HCT116 (cell line): ENCODE measurements around the gene CFAP58. TPM values are rescaled to one million over a fixed set of nuclear protein-coding genes. Genes with fewer than 3 reads are reported as not detected.

Source experiments
- ATAC-seq: fragments of 200-7000 bp; cut with Tn5 transposase; 2 replicates; pipeline ENCODE4 v1.9.1; 2020; ENCODE audit warnings: mild to moderate bottlenecking, moderate library complexity
- BruUV-seq: library from RNA; stranded (reverse); fragments of 400-500 nt; replicated peaks from 2 replicates; lab custom pipeline; 2021; lab: Mats Ljungman, UMichigan
- CTCF ChIA-PET: fragments of 300-600 bp; sonication (Branson Sonifier 250); formaldehyde crosslinking; loops from one replicate; lab custom pipeline; 2021; ENCODE audit warnings: antibody characterized with exemption; lab: Charles Lee
- POLR2A ChIA-PET: fragments of 300-600, 350-600 bp; sonication (Branson Sonifier 250); formaldehyde crosslinking; loops from one replicate; lab custom pipeline; 2021; ENCODE audit warnings: antibody characterized with exemption; lab: Charles Lee
- RAD21 ChIA-PET, 2 experiments: fragments of 300-600 bp; sonication (Branson Sonifier 250); formaldehyde crosslinking; loops; one replicate each; lab custom pipeline; 2023; ENCODE audit warnings: low total read pairs in 2 of 2; ENCODE audit not compliant: uncharacterized antibody in 2 of 2, unreplicated experiment in 2 of 2, low non-redundant PET in 1 of 2; lab: Charles Lee
- DNase-seq: peaks from one replicate; pipeline ENCODE4 v3.0.0-alpha.2; 2010; ENCODE audit warnings: low read depth, low spot score
- H2AFZ ChIP-seq: fragments of 200-600 bp; shearing (Covaris generic), sonication (generic); 2 replicates; pipeline ENCODE4 v1.6.1; 2017; ENCODE audit warnings: low read depth, mixed run types, mixed read lengths, antibody characterized with exemption, low read length; ENCODE audit not compliant: poor library complexity, severe bottlenecking
- H3K27ac ChIP-seq: 2 replicates; pipeline ENCODE4 v1.5.1; 2012; ENCODE audit warnings: low read depth, low read length
- H3K27me3 ChIP-seq: fragments of 200-600 bp; sonication (generic); 2 replicates; pipeline ENCODE4 v1.6.1; 2016; ENCODE audit warnings: mixed run types, low read length, mixed read lengths; ENCODE audit not compliant: insufficient read depth
- H3K36me3 ChIP-seq, 2 experiments: fragments of 200-500 bp in 1 of 2; fragments of 200-600 bp in 1 of 2; sonication (Bioruptor generic) in 1 of 2; sonication (generic) in 1 of 2; 2 replicates each; pipeline versions ENCODE4 v1.5.1 to v1.6.1; 2014 to 2016; ENCODE audit warnings: low read length in 2 of 2, inconsistent platforms in 1 of 2, mixed read lengths in 1 of 2, mixed run types in 1 of 2; ENCODE audit not compliant: insufficient read depth in 2 of 2, control insufficient read depth in 1 of 2
- H3K4me1 ChIP-seq, 2 experiments: fragments of 200-600 bp in 1 of 2; sonication (generic) in 1 of 2; 2 replicates each; pipeline versions ENCODE4 v1.5.1 to v1.6.1; 2012 to 2017; ENCODE audit warnings: low read length in 2 of 2, inconsistent platforms in 1 of 2, mild to moderate bottlenecking in 1 of 2, mixed read lengths in 1 of 2, mixed run types in 1 of 2, moderate library complexity in 1 of 2; ENCODE audit not compliant: insufficient read depth in 2 of 2, control insufficient read depth in 1 of 2
- H3K4me2 ChIP-seq: fragments of 200-600 bp; sonication (generic); 2 replicates; pipeline ENCODE4 v1.6.1; 2017; ENCODE audit warnings: mixed run types, low read length, mixed read lengths
- H3K4me3 ChIP-seq, 2 experiments: fragments of 200-600 bp in 1 of 2; sonication (generic) in 1 of 2; replicated peaks in 1 of 2; 2 replicates each; pipeline ENCODE4 v1.5.1; 2011 to 2016; ENCODE audit warnings: low read length in 2 of 2, control low read depth in 1 of 2, low read depth in 1 of 2, mild to moderate bottlenecking in 1 of 2, mixed read lengths in 1 of 2, mixed run types in 1 of 2
- H3K79me2 ChIP-seq: fragments of 200-600 bp; sonication (generic); 2 replicates; pipeline ENCODE4 v1.6.1; 2017; ENCODE audit warnings: mild to moderate bottlenecking, mixed run types, low read length, moderate library complexity, mixed read lengths; ENCODE audit not compliant: insufficient read depth
- H3K9ac ChIP-seq: fragments of 200-600 bp; sonication (generic); 2 replicates; pipeline ENCODE4 v1.6.1; 2016; ENCODE audit warnings: low read length, mixed read lengths
- H3K9me2 ChIP-seq: fragments of 200-600 bp; sonication (generic), shearing (Covaris generic); 2 replicates; pipeline ENCODE4 v1.6.1; 2017; ENCODE audit warnings: mixed run types, mild to moderate bottlenecking, moderate library complexity; ENCODE audit not compliant: insufficient read depth
- H3K9me3 ChIP-seq, 2 experiments: fragments of 200-500 bp in 1 of 2; fragments of 200-600 bp in 1 of 2; sonication (Bioruptor generic) in 1 of 2; sonication (generic) in 1 of 2; 2 replicates each; pipeline ENCODE4 v1.6.1; 2014 to 2017; ENCODE audit warnings: low read length in 2 of 2, mixed read lengths in 2 of 2, inconsistent platforms in 1 of 2, low read depth in 1 of 2, mild to moderate bottlenecking in 1 of 2, mixed run types in 1 of 2, moderate library complexity in 1 of 2; ENCODE audit not compliant: control insufficient read depth in 1 of 2, insufficient read depth in 1 of 2
- H4K20me1 ChIP-seq: fragments of 200-600 bp; sonication (generic), shearing (Covaris generic); 2 replicates; pipeline ENCODE4 v1.6.1; 2017; ENCODE audit warnings: mixed run types, mild to moderate bottlenecking, moderate library complexity; ENCODE audit not compliant: insufficient read depth
- CBX3 ChIP-seq: IDR thresholded peaks from 2 replicates; pipeline ENCODE4 v1.6.1; 2012; ENCODE audit warnings: low read depth
- ELF1 ChIP-seq: IDR thresholded peaks from 2 replicates; pipeline ENCODE4 v1.6.1; 2012; ENCODE audit warnings: low read depth, borderline replicate concordance
- SIN3A ChIP-seq: IDR thresholded peaks from 2 replicates; pipeline ENCODE4 v1.6.1; 2012; ENCODE audit warnings: low read depth
- SP1 ChIP-seq: IDR thresholded peaks from 2 replicates; pipeline ENCODE4 v1.6.1; 2012; ENCODE audit warnings: low read depth
- ZFX ChIP-seq: fragments of 450-650 bp; IDR thresholded peaks from 2 replicates; pipeline ENCODE4 v1.6.1; 2017
- intact Hi-C: fragments of 100-400 bp; cut with micrococcal nuclease; formaldehyde crosslinking; loops from 2 replicates; pipeline ENCODE4 v1.10.0; 2022
- total RNA-seq: library from RNA; stranded (reverse); gene quantifications from one replicate; pipeline ENCODE4 v1.2.1, GENCODE V29; 2021; ENCODE audit not compliant: unreplicated experiment
- TF ChIP-seq, protein P1 (sequence below): IDR thresholded peaks from 2 replicates; pipeline ENCODE4 v1.6.1; 2012
- TF ChIP-seq, protein P2 (sequence below): IDR thresholded peaks from 2 replicates; pipeline ENCODE4 v1.6.1; 2011; ENCODE audit warnings: mild to moderate bottlenecking, low read length, moderate library complexity; ENCODE audit not compliant: insufficient replicate concordance; ENCODE audit errors: extremely low read depth
- TF ChIP-seq, protein P3 (sequence below): IDR thresholded peaks from 2 replicates; pipeline ENCODE4 v1.6.1; 2012; ENCODE audit warnings: low read depth
- TF ChIP-seq, protein P4 (sequence below): IDR thresholded peaks from 2 replicates; pipeline ENCODE4 v1.6.1; 2012

CFAP58 gene
- total RNA-seq, 1 experiment from 2014 or later = 0.91 TPM

DNA sequence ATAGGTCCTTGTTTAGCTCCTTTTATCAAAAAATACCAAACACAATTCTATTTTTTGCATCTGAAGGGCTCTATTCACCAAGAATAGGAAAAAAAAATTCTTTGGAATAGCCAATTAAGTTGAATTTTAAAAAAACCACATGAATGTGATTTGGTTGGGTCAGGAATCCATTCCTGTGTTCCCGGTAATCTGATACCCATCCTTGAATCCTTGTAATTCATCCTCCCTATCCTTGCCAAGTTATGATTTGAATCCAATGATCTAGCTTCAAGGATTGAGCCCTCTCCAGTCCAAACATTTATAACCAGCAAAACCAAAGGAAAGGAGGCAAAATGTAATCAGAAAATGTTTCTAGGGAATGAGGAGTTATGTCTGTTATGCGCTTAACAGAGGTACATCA lies 86.6 kb downstream of the CFAP58 start:
- ATAC-seq = no peak
- Histone ChIP-seq H3K36me3 (no peaks in the 10 kb centered on the region), H4K20me1 (no peaks in the 10 kb centered on the region), H3K9me2 (no peaks in the 10 kb centered on the region), H3K79me2 (no peaks in the 10 kb centered on the region), H3K4me2 (no peak overlapping the region), H2AFZ (no peak overlapping the region), H3K4me3 (no peak overlapping the region), H3K27ac (no peak overlapping the region), H3K9me3 (no peaks in the 10 kb centered on the region), H3K4me1 (no peaks in the 10 kb centered on the region), H3K9ac (no peak overlapping the region), H3K27me3 (peaks cover 22% of the 10 kb centered on the region)
- ChIA-PET POLR2A (no interaction called here), RAD21 (no interaction called here), CTCF (no interaction called here)
- BruUV-seq = no TSS peak
- intact Hi-C loops = no loop called here
- TF ChIP-seq SP1 (no peak), CBX3 (no peak), ELF1 (no peak), SIN3A (no peak)
- TF ChIP-seq, protein P1, sequence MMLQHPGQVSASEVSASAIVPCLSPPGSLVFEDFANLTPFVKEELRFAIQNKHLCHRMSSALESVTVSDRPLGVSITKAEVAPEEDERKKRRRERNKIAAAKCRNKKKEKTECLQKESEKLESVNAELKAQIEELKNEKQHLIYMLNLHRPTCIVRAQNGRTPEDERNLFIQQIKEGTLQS = no peak
- no peak for DNase-seq

DNA sequence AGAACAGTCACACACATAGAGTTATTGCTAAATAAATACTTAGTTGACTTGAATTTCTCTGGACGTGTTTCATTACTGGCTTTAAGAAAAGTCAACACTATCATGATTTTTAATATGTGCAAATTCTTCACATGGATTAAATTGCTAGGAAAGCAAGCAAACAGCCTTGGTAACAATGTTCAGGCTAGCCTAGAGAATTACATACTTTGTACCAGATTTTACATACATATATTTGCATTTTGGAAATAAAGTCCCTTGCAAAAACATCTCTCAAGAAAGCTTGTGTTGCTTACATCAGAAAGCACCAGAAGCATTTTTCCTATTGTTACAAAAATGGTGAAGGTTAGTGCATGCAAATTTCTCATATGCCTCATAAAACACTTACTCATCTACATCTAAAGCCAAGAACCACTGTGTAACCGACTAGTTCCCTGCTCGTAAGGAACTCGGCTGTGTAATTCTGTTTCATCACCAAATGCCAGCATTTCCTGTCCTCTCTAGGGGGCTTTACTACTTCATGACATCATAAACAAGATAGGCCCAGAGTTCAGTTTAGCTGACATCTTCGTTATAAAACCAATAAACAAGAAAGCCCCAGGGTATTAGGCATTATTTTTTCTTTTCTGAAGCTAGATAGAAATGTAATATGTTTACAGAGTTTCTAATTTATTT lies 87.8 kb downstream of the CFAP58 start:
- Histone ChIP-seq H3K36me3 (no peaks in the 10 kb centered on the region), H3K27me3 (peaks cover 32% of the 10 kb centered on the region), H4K20me1 (no peaks in the 10 kb centered on the region), H3K4me3 (no peak overlapping the region), H2AFZ (no peak overlapping the region), H3K4me2 (no peak overlapping the region), H3K9me3 (no peaks in the 10 kb centered on the region), H3K9me2 (no peaks in the 10 kb centered on the region), H3K79me2 (no peaks in the 10 kb centered on the region), H3K4me1 (no peaks in the 10 kb centered on the region), H3K9ac (no peak overlapping the region), H3K27ac (no peak overlapping the region)
- ChIA-PET RAD21 (no interaction called here), POLR2A (no interaction called here), CTCF (no interaction called here)
- no TSS peak for BruUV-seq
- DNase-seq (no peak), ATAC-seq (no peak)
- intact Hi-C loops = no loop called here
- TF ChIP-seq, protein P2, sequence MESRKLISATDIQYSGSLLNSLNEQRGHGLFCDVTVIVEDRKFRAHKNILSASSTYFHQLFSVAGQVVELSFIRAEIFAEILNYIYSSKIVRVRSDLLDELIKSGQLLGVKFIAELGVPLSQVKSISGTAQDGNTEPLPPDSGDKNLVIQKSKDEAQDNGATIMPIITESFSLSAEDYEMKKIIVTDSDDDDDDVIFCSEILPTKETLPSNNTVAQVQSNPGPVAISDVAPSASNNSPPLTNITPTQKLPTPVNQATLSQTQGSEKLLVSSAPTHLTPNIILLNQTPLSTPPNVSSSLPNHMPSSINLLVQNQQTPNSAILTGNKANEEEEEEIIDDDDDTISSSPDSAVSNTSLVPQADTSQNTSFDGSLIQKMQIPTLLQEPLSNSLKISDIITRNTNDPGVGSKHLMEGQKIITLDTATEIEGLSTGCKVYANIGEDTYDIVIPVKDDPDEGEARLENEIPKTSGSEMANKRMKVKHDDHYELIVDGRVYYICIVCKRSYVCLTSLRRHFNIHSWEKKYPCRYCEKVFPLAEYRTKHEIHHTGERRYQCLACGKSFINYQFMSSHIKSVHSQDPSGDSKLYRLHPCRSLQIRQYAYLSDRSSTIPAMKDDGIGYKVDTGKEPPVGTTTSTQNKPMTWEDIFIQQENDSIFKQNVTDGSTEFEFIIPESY = no peak
- TF ChIP-seq SIN3A (no peak), ZFX (no peak)
- TF ChIP-seq, protein P3, sequence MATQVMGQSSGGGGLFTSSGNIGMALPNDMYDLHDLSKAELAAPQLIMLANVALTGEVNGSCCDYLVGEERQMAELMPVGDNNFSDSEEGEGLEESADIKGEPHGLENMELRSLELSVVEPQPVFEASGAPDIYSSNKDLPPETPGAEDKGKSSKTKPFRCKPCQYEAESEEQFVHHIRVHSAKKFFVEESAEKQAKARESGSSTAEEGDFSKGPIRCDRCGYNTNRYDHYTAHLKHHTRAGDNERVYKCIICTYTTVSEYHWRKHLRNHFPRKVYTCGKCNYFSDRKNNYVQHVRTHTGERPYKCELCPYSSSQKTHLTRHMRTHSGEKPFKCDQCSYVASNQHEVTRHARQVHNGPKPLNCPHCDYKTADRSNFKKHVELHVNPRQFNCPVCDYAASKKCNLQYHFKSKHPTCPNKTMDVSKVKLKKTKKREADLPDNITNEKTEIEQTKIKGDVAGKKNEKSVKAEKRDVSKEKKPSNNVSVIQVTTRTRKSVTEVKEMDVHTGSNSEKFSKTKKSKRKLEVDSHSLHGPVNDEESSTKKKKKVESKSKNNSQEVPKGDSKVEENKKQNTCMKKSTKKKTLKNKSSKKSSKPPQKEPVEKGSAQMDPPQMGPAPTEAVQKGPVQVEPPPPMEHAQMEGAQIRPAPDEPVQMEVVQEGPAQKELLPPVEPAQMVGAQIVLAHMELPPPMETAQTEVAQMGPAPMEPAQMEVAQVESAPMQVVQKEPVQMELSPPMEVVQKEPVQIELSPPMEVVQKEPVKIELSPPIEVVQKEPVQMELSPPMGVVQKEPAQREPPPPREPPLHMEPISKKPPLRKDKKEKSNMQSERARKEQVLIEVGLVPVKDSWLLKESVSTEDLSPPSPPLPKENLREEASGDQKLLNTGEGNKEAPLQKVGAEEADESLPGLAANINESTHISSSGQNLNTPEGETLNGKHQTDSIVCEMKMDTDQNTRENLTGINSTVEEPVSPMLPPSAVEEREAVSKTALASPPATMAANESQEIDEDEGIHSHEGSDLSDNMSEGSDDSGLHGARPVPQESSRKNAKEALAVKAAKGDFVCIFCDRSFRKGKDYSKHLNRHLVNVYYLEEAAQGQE = no peak
- TF ChIP-seq, protein P4, sequence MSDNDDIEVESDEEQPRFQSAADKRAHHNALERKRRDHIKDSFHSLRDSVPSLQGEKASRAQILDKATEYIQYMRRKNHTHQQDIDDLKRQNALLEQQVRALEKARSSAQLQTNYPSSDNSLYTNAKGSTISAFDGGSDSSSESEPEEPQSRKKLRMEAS = no peak
- TF ChIP-seq, all 23 proteins: peak for 0
